Stimulated activated naive CD8-positive, alpha-beta T cell treated with anti-CD3 and anti-CD28 coated beads, Interleukin-15, Interleukin-2, amounts not matched to agents 100 ng/mL and 50 ng/mL, for 24 hours (primary cell): Measurements from ENCODE around the gene KNG1.

Source experiments
- H3K27ac Mint-ChIP-seq: one replicate; pipeline ENCODE4 v1.8.0; 2021; ENCODE audit warnings: mild to moderate bottlenecking, mixed read lengths
- H3K27me3 Mint-ChIP-seq: one replicate; pipeline ENCODE4 v1.8.0; 2021; ENCODE audit warnings: mixed read lengths
- H3K36me3 Mint-ChIP-seq: one replicate; pipeline ENCODE4 v1.8.0; 2021; ENCODE audit warnings: low read depth, mixed read lengths
- H3K4me1 Mint-ChIP-seq: one replicate; pipeline ENCODE4 v1.8.0; 2021; ENCODE audit warnings: low read depth, mixed read lengths
- H3K4me3 Mint-ChIP-seq: one replicate; pipeline ENCODE4 v1.8.0; 2021; ENCODE audit warnings: mild to moderate bottlenecking, mixed read lengths
- H3K9me3 Mint-ChIP-seq: one replicate; pipeline ENCODE4 v1.8.0; 2021; ENCODE audit warnings: mixed read lengths

Gene KNG1

GRCh38 chr3:186743666-186744065 is 26.5 kb downstream of the KNG1 start:
- Mint-ChIP-seq H3K36me3 (peaks cover 7% of the 10 kb centered on the region), H3K4me3 (no peak overlapping the region), H3K27ac (no peak overlapping the region), H3K27me3 (no peaks in the 10 kb centered on the region), H3K9me3 (no peaks in the 10 kb centered on the region), H3K4me1 (no peaks in the 10 kb centered on the region)

DNA sequence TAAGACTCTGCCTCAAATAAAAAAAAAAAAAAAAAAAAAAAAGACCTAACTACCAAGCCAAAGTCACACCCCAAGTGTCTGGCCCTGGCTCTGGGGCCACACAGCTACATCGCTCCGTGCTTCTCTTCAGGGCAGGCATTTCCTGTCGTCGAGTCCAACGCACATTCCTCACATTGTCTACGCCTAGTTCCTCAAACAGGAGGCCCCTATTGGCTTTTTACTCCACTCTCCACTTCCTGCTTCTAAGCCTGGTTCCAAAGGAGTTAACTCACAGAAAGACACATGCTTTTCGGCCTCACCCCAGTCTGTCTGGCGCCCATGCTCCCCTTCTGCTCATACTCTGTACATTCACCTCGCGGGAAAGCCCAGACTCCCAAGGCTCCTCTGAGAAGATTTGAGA is 28.8 kb downstream of the KNG1 start:
- Mint-ChIP-seq H3K9me3 (no peaks in the 10 kb centered on the region), H3K4me1 (no peaks in the 10 kb centered on the region), H3K4me3 (no peak overlapping the region), H3K27me3 (no peaks in the 10 kb centered on the region), H3K36me3 (peaks cover 7% of the 10 kb centered on the region), H3K27ac (no peak overlapping the region)

DNA sequence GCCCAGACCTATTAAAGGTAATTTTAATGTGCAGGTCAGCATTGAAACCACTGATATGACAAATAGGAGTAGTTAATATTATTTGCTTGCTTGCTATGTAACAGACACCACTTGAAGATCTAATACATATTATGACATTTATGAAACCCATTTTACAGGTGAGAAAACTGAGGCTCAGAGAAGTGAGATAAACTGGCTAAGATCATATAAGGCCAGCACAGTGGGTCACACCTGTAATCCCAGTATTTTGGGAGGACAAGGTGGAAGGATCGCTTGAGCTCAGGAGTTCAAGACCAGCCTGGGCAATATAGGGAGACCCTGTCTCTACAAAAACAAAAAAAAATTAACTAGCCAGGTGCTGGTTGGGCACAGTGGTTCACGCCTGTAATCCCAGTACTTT is 33.2 kb downstream of the KNG1 start:
- no peaks in the 10 kb centered on the region for H3K36me3 Mint-ChIP-seq
- no peak overlapping the region for H3K27ac Mint-ChIP-seq
- peaks cover 14% of the 10 kb centered on the region for H3K4me1 Mint-ChIP-seq
- no peaks in the 10 kb centered on the region for H3K9me3 Mint-ChIP-seq
- no peaks in the 10 kb centered on the region for H3K27me3 Mint-ChIP-seq
- H3K4me3 Mint-ChIP-seq: no peak overlapping the region

DNA sequence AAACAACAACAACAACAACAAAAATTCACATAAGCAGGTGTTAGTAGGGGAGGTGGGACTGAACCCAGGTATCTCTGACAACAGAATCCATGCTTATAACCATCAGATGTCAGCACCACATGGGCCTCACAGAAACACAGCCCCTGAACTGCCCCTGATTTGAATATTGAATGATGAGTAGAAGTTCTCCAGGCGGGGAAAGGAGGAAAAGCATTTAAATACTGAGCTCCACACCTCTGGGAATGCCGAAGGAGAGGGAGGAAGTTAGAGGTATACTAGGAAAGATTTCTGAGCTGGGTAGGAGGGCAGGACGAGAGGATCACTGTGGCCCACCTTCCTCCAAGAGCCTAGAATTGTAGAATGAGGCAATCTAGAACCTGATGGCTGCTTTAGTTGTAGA is 34.3 kb downstream of the KNG1 start:
- Mint-ChIP-seq H3K4me3 (no peak overlapping the region), H3K4me1 (peaks cover 14% of the 10 kb centered on the region), H3K36me3 (no peaks in the 10 kb centered on the region), H3K27me3 (no peaks in the 10 kb centered on the region), H3K27ac (no peak overlapping the region), H3K9me3 (no peaks in the 10 kb centered on the region)

DNA sequence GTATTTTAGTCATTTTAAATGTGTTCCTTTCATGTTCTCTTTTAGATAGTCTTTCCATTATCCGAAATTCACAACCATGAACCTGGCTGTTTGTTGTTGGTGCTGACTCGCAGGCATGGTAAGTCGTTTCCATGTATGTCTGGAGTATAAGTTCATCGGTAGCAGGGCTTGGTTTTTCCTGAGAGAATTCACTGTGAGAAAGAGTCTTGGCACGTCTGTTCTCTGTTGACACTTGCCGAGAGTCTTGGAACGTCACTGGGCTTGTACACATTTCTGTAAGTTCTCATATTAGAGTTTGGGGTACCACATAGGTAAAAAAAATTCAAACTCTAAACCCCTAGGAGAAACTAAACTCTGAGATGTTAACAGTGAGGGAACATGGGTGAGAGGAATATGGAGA is 36.8 kb downstream of the KNG1 start:
- Mint-ChIP-seq H3K4me3 (no peak overlapping the region), H3K27ac (no peak overlapping the region), H3K27me3 (no peaks in the 10 kb centered on the region), H3K9me3 (no peaks in the 10 kb centered on the region), H3K4me1 (peaks cover 14% of the 10 kb centered on the region), H3K36me3 (no peaks in the 10 kb centered on the region)

DNA sequence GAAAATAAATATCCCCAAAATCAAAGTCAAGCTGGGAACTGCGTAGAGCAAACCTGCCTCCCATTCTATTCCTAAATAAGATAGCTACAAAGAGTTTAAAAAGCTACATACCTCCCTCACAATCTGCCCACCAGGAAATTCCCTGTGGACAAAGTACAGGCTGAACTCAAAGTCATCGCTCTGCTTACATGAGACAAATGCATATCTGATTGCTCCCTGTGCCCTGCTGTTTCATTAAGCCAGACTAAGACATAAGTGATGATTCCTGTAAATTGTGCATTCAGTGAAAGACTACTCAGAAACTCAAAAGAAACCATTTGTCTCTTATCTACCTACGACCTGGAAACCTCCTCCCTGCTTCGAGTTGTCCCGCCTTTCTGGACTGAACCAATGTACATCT is 37.7 kb downstream of the KNG1 start:
- Mint-ChIP-seq H3K27me3 (no peaks in the 10 kb centered on the region), H3K36me3 (no peaks in the 10 kb centered on the region), H3K9me3 (no peaks in the 10 kb centered on the region), H3K4me3 (no peak overlapping the region), H3K27ac (no peak overlapping the region), H3K4me1 (peaks cover 14% of the 10 kb centered on the region)

DNA sequence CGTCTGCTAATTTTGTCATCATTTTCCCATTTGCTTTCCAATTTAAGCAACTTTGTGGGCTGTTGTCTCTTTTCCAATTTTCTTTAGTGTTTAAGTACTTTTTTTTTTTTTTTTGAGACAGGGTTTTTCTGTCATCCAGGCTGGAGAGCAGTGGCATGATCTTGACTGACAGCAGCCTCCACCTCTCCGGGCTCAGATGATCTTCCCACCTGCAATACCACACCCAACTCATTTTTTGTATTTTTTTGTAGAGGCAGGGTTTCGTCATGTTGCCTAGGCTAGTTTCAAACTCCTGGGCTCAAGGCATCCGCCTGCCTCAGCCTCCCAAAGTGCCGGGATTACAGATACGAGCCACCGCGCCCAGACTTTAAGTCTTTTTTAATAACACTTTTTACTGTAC is 40.1 kb downstream of the KNG1 start:
- Mint-ChIP-seq H3K4me1 (peaks cover 23% of the 10 kb centered on the region), H3K9me3 (no peaks in the 10 kb centered on the region), H3K27ac (no peak overlapping the region), H3K4me3 (no peak overlapping the region), H3K27me3 (no peaks in the 10 kb centered on the region), H3K36me3 (no peaks in the 10 kb centered on the region)

DNA sequence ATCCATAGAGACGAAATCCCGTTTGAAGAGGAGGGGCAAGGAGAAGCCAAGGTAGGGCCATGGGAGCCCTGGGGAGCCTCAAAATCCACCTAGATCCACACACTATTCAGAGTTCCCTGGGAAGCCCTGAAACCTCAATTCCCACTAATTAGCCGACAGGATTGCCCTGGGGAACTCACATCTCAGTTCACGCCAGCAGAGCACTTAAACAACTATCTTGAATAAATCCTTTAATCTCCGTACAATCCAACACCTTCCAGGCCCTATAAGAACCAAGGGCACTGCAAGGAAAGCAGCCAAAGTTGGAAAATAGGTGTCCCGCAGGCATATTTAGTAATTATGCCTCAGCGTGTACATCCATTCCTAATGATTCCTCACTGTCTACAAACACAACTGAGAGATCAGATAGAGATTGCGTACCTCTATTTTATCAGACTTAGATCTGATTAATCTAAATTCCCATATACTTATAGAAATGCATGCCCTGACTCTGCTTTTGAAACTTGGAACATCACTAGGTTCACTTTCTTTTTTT is 40.6 kb downstream of the KNG1 start:
- Mint-ChIP-seq H3K36me3 (no peaks in the 10 kb centered on the region), H3K27me3 (no peaks in the 10 kb centered on the region), H3K27ac (no peak overlapping the region), H3K4me1 (peaks cover 23% of the 10 kb centered on the region), H3K9me3 (no peaks in the 10 kb centered on the region), H3K4me3 (no peak overlapping the region)

GRCh38 chr3:186759231-186759930 is 42.2 kb downstream of the KNG1 start:
- no peaks in the 10 kb centered on the region for H3K9me3 Mint-ChIP-seq
- no peak overlapping the region for H3K4me3 Mint-ChIP-seq
- H3K36me3 Mint-ChIP-seq: no peaks in the 10 kb centered on the region
- H3K27ac Mint-ChIP-seq: no peak overlapping the region
- peaks cover 9% of the 10 kb centered on the region for H3K4me1 Mint-ChIP-seq
- no peaks in the 10 kb centered on the region for H3K27me3 Mint-ChIP-seq

- H3K27ac Mint-ChIP-seq: no peak overlapping the region
- H3K36me3 Mint-ChIP-seq: peaks cover 4% of the 10 kb centered on the region
- no peaks in the 10 kb centered on the region for H3K9me3 Mint-ChIP-seq
Observed at GRCh38 chr3:186760141-186760833, 43.1 kb downstream of the KNG1 start.

DNA sequence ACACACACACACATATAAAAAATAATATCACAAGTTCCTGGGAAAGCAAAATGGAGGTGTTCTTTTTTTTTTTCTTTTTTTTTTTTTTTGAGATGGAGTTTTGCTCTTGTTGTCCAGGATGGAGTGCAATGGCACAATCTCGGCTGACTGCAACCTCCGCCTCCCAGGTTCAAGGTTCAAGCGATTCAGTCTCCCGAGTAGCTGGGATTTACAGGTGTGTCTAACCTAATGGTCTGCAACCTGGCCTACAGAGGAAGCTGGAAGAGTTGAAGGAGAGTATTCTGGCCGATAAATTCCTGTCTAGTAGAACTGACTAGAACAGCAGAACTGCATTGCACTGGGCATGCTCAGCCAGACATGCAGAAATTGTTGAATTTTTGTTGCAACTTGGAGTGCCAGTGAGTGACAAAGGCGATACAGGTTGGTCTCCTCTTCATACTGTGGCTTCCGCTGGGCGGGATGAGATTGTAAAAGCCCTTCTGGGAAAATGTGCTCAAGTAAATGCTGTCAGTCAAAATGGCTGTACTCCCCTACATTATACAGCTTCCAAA is 43.8 kb downstream of the KNG1 start:
- Mint-ChIP-seq H3K4me3 (no peak overlapping the region), H3K27ac (no peak overlapping the region), H3K9me3 (no peaks in the 10 kb centered on the region), H3K36me3 (peaks cover 5% of the 10 kb centered on the region), H3K27me3 (no peaks in the 10 kb centered on the region), H3K4me1 (peaks cover 9% of the 10 kb centered on the region)

More at GRCh38 chr3:186760141-186760833, 43.1 kb downstream of the KNG1 start:
- H3K27me3 Mint-ChIP-seq: no peaks in the 10 kb centered on the region
- peaks cover 9% of the 10 kb centered on the region for H3K4me1 Mint-ChIP-seq
- no peak overlapping the region for H3K4me3 Mint-ChIP-seq

DNA sequence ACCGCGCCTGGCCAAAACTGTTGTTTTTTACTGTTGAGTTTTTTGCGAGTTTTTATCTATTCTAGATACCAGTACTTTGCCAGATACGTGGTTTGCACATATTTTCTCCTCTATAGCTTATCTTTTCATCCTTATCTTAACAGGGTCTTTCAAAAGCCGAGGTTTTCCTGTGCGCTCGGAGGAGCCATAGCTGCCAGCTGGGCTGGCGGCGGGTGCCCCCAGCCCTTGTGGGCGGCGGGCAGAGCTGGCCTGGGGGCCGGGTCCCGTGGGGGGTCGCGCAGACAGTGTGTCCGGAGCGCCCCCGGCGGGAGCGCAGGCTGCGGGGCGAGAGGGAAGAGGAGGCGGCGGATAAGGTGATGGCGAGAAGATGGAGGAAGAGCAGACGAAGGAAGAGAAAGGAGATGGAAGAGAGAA is 55.1 kb downstream of the KNG1 start:
- Mint-ChIP-seq H3K4me3 (peak overlapping the region; percentile 92), H3K27ac (peak overlapping the region; percentile 98), H3K4me1 (peaks cover 22% of the 10 kb centered on the region), H3K27me3 (no peaks in the 10 kb centered on the region), H3K9me3 (peaks cover 3% of the 10 kb centered on the region), H3K36me3 (peaks cover 4% of the 10 kb centered on the region)

DNA sequence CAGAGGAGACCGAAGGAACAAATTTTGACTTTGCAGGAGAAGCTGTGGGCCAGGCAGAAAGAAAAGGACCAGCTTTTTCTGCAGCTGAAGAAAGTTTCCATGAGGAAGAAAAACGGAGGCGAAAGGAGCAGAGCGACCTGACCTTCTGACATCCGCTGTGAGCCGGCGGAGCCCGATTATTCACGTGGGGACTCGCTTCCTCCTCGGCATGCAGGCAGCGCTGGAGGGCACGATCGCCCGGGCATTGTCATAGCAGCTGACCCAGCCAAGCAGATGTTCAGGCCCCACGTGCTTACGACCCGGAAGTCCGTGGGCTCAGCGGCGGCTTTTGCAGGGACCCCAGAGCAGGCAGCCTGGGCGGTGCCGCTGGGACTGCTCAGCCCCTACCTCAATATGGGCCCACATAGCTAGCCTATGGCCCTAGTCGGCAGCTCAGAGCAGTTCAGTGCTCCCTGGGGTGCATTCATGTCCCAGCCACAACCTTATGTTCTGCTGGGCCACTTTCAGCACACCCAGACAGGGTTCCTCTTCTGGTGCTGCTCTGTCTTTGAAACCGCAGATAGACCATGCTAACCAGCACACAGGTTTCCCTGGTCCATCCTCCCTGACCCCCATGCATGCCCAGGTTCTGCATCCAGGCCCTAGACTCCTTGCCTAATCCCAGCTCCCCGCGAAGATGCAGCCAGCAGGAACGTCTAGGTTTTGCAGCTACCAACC is 55.7 kb downstream of the KNG1 start:
- H3K4me1 Mint-ChIP-seq: peaks cover 22% of the 10 kb centered on the region

DNA sequence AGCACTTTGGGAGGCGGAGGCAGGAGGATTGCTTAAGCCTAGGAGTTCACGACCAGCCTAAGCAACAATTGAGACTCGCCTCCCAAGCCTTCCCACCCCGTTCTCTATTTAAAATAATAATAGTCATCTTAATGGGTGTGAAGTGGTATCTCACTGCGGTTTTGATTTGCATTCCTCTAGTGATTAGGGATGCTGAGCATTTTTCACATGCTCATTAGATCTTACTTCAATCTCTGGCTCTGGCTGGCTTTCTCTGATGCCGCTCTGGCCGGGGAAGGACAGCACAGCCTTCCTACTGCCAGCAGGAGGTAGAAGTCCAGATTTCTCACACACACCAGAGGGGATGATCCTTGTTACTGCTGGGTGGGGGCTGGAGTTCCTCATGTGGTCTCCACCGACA is 58.8 kb downstream of the KNG1 start:
- no peak overlapping the region for H3K27ac Mint-ChIP-seq
- H3K27me3 Mint-ChIP-seq: no peaks in the 10 kb centered on the region
- peaks cover 4% of the 10 kb centered on the region for H3K36me3 Mint-ChIP-seq
- H3K4me3 Mint-ChIP-seq: no peak overlapping the region
- H3K9me3 Mint-ChIP-seq: peaks cover 3% of the 10 kb centered on the region
- peaks cover 22% of the 10 kb centered on the region for H3K4me1 Mint-ChIP-seq

More for the DNA sequence above, 55.7 kb downstream of the KNG1 start:
- Mint-ChIP-seq H3K9me3 (peaks cover 3% of the 10 kb centered on the region), H3K27ac (peak overlapping the region; percentile 98), H3K4me3 (peak overlapping the region; percentile 92), H3K27me3 (no peaks in the 10 kb centered on the region), H3K36me3 (peaks cover 4% of the 10 kb centered on the region)

- Mint-ChIP-seq H3K4me1 (peaks cover 18% of the 10 kb centered on the region), H3K27me3 (no peaks in the 10 kb centered on the region), H3K27ac (no peak overlapping the region), H3K36me3 (peaks cover 10% of the 10 kb centered on the region), H3K9me3 (no peaks in the 10 kb centered on the region), H3K4me3 (no peak overlapping the region)
Observed at GRCh38 chr3:186779204-186779603, 62.0 kb downstream of the KNG1 start.
